DMS 273 (cell line): ENCODE data around the gene SEPTIN5.
A peak's percentile ranks its signal among the peaks of the same experiment; 100 is the strongest.

ENCODE experiments used
- DNase-seq: peaks from one replicate; lab custom pipeline; 2025; ENCODE audit not compliant: unreplicated experiment; lab: John Stamatoyannopoulos, UW

SEPTIN5 gene

GRCh38 chr22:19759427-19760057 is 45.2 kb downstream of the SEPTIN5 start:
- no peak for DNase-seq

GRCh38 chr22:19760058-19760950 is 46.0 kb downstream of the SEPTIN5 start, which contains the start of gene TBX1:
TBX1 (plus strand) TSS chr22:19760778; CDS start chr22:19760844, 66 bp downstream.
- peak; percentile 36 for DNase-seq

GRCh38 chr22:19760951-19761724 is 46.8 kb downstream of the SEPTIN5 start:
- DNase-seq, result peak; percentile 50

DNA sequence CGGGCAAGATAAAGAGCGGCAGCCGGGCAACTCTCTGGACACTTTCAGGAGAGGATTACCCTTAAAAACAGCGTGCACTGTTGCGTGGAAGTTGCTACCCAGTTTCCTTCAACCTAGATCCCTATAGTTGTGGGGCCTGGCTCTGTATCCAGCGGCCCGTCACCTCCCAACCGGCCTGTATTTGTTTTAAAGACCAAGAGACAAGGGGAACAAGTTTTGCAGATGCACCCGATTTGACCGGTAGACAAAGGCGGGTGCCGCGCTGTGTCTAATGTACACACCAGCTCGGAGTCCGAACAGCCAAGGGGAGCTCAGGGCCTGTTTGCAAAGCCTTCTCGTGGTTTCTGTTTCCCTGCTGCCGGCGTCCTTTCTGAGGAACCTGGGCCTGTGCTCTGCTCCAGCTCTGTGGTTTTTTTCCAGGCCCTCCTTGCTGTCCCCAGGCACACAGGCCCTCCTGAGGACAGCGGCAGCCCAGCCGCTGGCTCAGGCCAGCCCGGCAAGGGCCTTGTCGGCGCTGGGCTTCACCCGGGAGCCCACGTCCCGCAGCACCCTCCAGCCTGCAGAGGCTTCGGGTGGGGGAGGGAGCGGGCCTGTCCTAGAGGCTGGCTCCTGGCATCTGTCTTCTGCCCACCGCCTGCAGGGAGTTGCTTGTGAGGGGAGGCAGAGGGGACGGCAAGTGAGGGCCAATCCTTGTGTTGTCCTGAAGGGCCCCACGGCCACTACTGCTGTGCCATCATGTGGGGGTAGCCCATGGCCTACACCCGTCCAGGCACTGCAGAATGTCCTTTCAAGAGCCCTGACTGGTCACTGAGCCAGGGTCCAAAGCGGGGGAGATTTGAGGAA is 47.6 kb downstream of the SEPTIN5 start:
- peak; percentile 66 for DNase-seq

GRCh38 chr22:19762568-19763457 is 48.5 kb downstream of the SEPTIN5 start:
- no peak for DNase-seq

- DNase-seq, result no peak
Measured at GRCh38 chr22:19763458-19764298, 49.4 kb downstream of the SEPTIN5 start.

GRCh38 chr22:19764299-19764593 is 49.9 kb downstream of the SEPTIN5 start:
- no peak for DNase-seq

DNA sequence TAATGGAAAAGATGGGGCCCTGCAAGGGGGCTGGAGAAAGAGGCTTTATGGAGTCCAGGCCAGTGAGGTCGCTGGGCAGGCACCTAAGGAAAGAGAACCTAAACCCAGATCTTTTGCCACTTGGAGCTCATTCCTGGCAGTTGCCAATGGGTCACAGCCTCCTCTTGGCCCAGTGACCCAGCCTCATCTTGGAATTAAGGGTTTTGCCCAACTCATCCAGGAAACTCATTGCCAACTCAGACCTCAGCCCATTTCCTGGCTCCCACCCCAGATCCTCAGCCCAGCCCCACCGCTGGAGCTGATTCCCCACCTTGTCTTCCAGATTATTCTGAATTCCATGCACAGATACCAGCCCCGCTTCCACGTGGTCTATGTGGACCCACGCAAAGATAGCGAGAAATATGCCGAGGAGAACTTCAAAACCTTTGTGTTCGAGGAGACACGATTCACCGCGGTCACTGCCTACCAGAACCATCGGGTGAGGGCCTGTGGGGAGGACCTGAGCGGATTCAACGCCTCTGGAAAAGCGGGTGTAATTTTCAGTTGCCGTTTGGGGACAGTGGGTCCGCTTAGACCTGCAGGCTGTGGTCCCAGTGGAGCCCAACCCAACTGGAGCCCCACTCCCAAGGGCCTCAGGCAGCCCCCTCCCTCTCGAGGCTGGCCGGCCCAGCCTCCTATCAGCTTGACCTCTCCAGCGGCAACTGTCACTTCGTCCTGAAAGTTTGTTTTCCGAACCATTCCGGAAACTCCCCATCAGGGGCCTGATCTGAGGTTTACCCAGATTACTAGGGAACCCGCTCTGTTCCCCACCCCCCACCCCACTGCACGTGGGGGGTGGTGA is 50.6 kb downstream of the SEPTIN5 start:
- DNase-seq, result no peak

GRCh38 chr22:19765477-19766239 is 51.4 kb downstream of the SEPTIN5 start:
- no peak for DNase-seq

DNA sequence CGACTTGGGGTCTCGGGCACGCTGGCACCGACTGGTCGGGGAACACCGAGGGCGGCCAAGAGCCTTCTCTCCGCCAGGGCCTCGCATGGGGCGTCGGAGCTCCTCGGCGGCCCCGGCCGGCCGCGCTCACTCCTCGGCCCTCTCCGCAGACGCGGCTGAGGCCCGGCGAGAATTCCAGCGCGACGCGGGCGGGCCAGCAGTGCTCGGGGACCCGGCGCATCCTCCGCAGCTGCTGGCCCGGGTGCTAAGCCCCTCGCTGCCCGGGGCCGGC is 51.9 kb downstream of the SEPTIN5 start:
- no peak for DNase-seq

DNA sequence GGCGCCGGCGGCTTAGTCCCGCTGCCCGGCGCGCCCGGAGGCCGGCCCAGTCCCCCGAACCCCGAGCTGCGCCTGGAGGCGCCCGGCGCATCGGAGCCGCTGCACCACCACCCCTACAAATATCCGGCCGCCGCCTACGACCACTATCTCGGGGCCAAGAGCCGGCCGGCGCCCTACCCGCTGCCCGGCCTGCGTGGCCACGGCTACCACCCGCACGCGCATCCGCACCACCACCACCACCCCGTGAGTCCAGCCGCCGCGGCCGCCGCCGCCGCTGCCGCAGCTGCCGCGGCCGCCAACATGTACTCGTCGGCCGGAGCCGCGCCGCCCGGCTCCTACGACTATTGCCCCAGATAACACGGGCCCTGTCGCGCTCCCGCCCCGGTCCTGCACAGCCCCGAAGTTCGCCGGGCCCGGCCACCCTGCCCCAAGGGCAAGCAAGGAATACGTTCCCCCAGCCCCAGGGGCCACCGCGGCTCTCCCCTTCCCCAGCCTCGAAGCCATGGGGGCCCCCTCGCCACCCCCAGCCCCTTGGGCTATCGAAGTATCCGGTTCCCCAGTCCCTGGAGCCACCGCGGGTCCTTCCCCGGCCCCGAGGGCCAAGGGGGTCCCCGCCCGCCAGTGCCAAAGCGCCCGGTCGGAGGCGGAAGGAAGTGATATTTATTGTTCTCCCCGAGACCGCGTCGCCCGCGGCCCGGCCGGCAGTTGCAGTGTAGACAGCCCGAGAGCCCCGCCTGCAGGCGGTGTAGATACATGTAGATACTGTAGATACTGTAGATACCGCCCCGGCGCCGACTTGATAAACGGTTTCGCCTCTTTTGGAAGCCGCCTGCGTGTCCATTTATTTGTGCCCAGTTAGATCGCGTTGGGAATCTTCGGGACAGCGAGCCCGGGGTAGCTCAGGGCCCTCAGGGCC is 52.5 kb downstream of the SEPTIN5 start:
- no peak for DNase-seq

- DNase-seq, result no peak
Measured at GRCh38 chr22:19767427-19768341, 53.4 kb downstream of the SEPTIN5 start.

DNA sequence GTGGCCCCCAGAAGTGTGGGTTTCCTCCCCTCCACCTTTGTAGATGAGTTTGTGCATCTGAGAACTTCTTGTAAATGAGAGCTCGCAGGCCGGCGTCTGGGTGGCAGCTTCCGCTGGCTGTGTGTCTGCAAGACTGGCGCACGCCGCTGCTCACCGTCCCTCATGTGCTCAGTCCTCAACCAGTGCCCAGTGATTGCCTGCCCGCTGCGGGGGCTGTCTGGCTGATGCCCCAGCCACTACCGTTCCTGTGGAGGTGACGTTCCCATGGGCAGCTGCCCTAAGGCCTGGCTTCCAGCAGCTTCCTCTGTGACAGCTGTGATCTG is 55.1 kb downstream of the SEPTIN5 start:
- DNase-seq, result no peak

GRCh38 chr22:19770349-19771220 is 56.3 kb downstream of the SEPTIN5 start:
- DNase-seq, result no peak

- no peak for DNase-seq
Measured at GRCh38 chr22:19772422-19772672, 58.0 kb downstream of the SEPTIN5 start.
